ENCODE results near the gene WDR89.

GRCh38 chr14:63650256-63650952 lies 8.7 kb upstream of the WDR89 start:
- TF ChIP-seq SUZ12 (IDR thresholded peaks at IDR 0.05; ENCODE audit: extremely low read depth, insufficient read depth, insufficient read length): no peak
- TF ChIP-seq YY1 (IDR thresholded peaks at IDR 0.05; ENCODE audit: insufficient read depth, insufficient read length): no peak

All from NT2/D1 (cell line).